Measurements from ENCODE around the gene CSE1L. TPM values are rescaled to one million over a fixed set of nuclear protein-coding genes. Genes with fewer than 3 reads are reported as not detected.
"Not testable (repeated sequence)": the region's sequence is repeated elsewhere in the genome, so short reads cannot be mapped to it uniquely, and the experiment has no call there.

Gene CSE1L
- total RNA-seq, 1 donor from 2014 or later, result 136 TPM

- no peak for TF ChIP-seq CTCF (conservative IDR thresholded peaks at IDR 0.05; ENCODE audit: low read depth, low read length)
- no peak for DNase-seq (ENCODE audit: low read depth)
- H3K4me3 ChIP-seq (ENCODE audit: low read depth, low read length), result no peak overlapping the region
Observed at GRCh38 chr20:49091104-49091503, 45.0 kb downstream of the CSE1L start.

- no peak overlapping the region for H3K4me3 ChIP-seq (ENCODE audit: low read depth, low read length)
- no peak for DNase-seq (ENCODE audit: low read depth)
- no peak for TF ChIP-seq CTCF (conservative IDR thresholded peaks at IDR 0.05; ENCODE audit: low read depth, low read length)
Observed at GRCh38 chr20:49091762-49092161, 45.6 kb downstream of the CSE1L start.

- DNase-seq (ENCODE audit: low read depth), result no peak
- H3K4me3 ChIP-seq (ENCODE audit: low read depth, low read length), result no peak overlapping the region
- no peak for TF ChIP-seq CTCF (conservative IDR thresholded peaks at IDR 0.05; ENCODE audit: low read depth, low read length)
Observed at GRCh38 chr20:49096203-49096730, 50.2 kb downstream of the CSE1L start.

- no peak for DNase-seq (ENCODE audit: low read depth)
- no peak for TF ChIP-seq CTCF (conservative IDR thresholded peaks at IDR 0.05; ENCODE audit: low read depth, low read length)
- H3K4me3 ChIP-seq (ENCODE audit: low read depth, low read length), result no peak overlapping the region
Observed at GRCh38 chr20:49097159-49097558, 51.0 kb downstream of the CSE1L start.

GRCh38 chr20:49098136-49098535, 52.0 kb downstream of the CSE1L start:
- DNase-seq (ENCODE audit: low read depth), result no peak
- no peak for TF ChIP-seq CTCF (conservative IDR thresholded peaks at IDR 0.05; ENCODE audit: low read depth, low read length)
- H3K4me3 ChIP-seq (ENCODE audit: low read depth, low read length), result no peak overlapping the region

- TF ChIP-seq CTCF (conservative IDR thresholded peaks at IDR 0.05; ENCODE audit: low read depth, low read length), result no peak
- no peak overlapping the region for H3K4me3 ChIP-seq (ENCODE audit: low read depth, low read length)
- DNase-seq (ENCODE audit: low read depth), result no peak
Observed at GRCh38 chr20:49099011-49099410, 52.9 kb downstream of the CSE1L start.

- H3K4me3 ChIP-seq (ENCODE audit: low read depth, low read length); DNase-seq (ENCODE audit: low read depth): not testable (repeated sequence)
Observed at GRCh38 chr20:49100292-49100691, 54.2 kb downstream of the CSE1L start.
